HG03095 (cell line): ENCODE measurements around the gene GAS2L3.
"Not testable (repeated sequence)": the region's sequence is repeated elsewhere in the genome, so short reads cannot be mapped to it uniquely, and the experiment has no call there.

Experiments used
- ATAC-seq: cut with Tn5 transposase; IDR thresholded peaks from one replicate; pipeline ENCODE4 v1.9.1; 2021; ENCODE audit warnings: moderate library complexity; ENCODE audit not compliant: unreplicated experiment

Gene GAS2L3

GRCh38 chr12:100574187-100575074, 947 bp downstream of the GAS2L3 start:
- no peak for ATAC-seq

- no peak for ATAC-seq
Observed at GRCh38 chr12:100576331-100577036, 3.0 kb downstream of the GAS2L3 start.

DNA sequence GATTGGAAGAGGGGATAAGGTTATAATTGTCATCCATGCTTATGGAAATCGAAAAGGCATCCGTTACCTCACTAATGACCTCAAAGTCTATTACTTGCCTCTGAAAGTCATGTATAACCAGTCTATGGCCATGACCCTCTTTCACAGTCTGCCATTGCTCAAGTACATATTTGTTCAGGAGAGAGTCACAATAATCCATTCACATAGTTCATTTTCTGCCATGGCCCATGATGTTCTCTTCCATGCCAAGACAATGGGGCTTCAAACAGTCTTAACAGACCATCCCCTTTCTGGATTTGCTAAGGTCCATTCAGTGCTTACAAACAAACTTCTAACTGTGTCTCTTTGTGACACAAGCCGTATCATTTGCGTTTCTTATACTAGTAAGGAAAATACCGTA, 5.4 kb downstream of the GAS2L3 start:
- no peak for ATAC-seq

DNA sequence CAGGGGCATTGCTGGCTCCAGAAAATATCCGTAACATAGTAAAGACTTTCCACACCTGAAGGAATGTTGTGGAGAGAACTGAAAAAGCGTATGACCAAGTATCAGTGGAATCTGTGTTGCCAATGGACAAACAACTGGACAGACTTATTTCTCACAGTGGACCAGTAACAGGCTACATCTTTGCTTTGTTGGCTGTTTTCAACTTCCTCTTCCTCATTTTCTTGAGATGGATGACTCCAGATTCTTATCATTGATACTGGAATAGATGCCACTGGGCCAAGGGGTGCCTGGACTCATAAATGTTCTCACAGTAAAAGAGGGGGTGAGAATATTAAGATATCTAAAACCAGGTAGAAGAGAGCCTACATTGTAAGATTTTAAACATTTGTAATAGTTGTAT, 6.4 kb downstream of the GAS2L3 start:
- ATAC-seq = no peak

DNA sequence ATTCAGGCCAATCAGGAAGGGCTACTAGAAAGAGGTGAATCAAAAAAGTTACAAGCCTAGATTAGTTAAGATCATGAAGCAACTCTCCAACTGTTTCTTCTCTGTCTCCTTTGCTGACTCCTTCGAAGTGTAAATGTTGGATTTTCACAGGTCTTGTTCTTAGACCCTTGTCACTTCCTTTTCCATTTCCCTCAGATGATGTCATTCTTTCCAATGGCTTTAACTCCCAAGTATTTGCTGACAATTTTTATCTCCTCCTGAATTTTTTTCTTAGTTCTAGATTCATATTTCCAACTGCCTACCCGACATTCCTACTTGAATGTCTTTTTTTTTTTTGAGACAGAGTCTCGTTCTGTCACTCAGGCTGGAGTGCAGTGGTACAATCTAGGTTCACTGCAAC, 10.8 kb downstream of the GAS2L3 start:
- ATAC-seq = no peak

DNA sequence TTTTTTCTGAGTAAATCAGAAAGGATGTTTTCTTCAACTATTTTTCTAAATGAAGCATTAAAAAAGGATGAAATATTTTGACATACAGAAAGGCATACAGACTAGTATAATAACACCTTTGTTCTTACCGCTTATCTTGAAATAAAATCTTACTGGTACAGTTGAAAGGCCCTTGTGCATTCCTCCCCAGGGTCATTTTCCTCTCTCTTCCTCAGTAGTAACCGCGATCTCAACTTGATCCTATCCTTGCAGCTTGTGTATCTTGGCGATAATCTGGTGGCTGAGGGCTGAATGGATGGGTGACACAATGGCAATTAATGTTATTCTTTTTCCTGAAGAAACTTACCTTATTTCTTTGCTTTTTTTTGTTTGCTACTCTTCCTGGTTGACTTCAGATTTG, 18.5 kb downstream of the GAS2L3 start:
- no peak for ATAC-seq

DNA sequence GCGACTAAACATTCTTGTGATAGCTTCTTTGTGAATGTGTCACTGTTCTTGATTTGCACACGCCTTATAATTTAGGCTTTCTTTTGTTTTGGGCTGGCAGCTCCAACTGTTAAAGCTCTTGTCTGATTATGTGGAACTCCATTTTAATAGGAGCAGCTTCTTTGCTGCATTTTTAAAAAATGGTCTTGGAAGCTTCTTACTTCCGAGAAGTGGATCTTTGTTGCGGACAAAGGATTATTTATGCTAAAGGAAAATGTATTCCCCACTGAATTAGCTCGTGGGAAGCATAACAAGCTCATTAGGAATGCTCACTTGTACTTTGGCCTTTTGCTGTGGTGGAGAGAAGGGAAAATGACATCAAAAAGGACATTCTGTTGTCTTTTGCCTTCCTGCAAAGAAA, 20.0 kb downstream of the GAS2L3 start:
- ATAC-seq = no peak

DNA sequence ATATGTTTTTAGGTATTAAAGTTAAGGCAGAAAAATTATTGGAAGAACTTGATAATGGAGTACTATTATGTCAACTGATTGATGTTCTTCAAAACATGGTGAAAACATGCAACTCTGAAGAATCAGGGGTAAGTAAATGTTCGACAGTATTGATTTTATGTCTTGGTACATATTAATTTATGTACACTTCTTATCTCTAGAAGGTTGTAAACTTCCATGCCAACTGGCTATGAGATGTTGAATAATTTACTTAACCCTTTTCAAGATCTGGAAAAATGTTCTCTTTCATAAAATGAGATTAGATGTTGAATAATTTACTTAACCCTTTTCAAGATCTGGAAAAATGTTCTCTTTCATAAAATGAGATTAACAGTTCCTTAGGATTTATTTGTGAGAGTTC, 28.1 kb downstream of the GAS2L3 start:
- ATAC-seq = no peak

- ATAC-seq = not testable (repeated sequence)
Observed at GRCh38 chr12:100602997-100603396, 29.5 kb downstream of the GAS2L3 start.

- ATAC-seq = no peak
Observed at GRCh38 chr12:100608776-100609175, 35.3 kb downstream of the GAS2L3 start.

- no peak for ATAC-seq
Observed at GRCh38 chr12:100610666-100611430, 37.4 kb downstream of the GAS2L3 start.

DNA sequence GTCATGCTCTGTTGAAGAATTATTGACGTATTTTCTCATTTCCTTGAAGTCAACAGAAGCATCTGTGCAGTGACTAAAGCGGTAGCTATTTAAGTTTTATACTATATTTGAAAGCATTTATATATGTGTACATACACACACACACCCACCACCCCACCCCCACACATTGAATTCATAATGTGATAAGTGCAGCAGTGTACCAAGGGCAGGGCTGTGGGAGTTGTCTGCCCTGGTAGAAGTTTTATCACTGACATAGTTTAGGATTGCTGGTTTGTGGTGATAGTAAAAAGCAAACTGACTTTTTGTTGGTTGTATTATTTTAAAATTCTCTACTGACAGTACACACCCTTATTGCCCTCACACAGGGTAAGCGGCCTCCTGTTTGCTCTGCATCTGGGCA, 39.1 kb downstream of the GAS2L3 start:
- ATAC-seq = no peak

- no peak for ATAC-seq
Observed at GRCh38 chr12:100624571-100624970, 51.1 kb downstream of the GAS2L3 start.

DNA sequence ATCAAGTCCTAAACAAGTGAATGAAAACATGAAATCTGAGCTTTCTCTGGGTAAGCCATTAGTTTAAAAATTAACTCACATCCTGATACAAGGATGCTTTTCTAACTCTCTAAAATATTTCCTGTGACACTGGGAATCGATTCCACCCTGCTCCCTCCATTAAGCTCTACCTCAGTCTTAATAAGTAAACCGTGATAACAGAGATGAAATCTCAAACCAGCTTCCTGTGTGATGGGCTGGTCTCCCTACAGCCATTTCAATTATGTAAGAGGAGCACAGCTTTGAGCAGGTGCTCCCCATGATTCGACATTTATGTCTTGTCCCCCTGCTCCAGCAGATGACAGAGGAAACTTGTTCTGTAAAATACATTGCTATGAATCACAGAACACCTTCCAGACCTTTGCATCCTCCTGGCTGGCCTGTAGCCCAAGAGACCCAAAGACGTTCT, 59.0 kb downstream of the GAS2L3 start:
- ATAC-seq = no peak

GRCh38 chr12:100633082-100633785, 59.8 kb downstream of the GAS2L3 start:
- not testable (repeated sequence) for ATAC-seq

- no peak for ATAC-seq
Observed at GRCh38 chr12:100643246-100643645, 69.8 kb downstream of the GAS2L3 start.

DNA sequence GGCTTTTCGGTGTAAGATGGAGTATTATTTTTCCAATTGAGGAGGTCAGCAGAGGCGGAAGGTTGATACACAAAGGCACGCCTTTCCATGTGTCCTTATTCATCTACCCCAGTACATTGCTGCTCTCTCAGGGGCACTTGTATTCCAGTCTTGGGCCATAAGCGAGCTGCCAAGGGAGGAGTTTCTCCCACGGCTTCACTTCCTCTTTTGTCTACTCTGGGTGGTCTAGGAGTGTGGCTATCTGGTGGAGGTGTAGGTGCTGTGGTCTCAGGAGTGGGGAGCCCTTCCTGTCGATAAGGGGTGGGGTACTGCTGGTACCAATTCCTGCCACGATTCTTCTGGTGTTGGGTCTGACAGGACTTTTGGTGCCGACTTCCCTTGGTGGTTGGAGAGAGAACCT, 73.4 kb downstream of the GAS2L3 start:
- no peak for ATAC-seq

DNA sequence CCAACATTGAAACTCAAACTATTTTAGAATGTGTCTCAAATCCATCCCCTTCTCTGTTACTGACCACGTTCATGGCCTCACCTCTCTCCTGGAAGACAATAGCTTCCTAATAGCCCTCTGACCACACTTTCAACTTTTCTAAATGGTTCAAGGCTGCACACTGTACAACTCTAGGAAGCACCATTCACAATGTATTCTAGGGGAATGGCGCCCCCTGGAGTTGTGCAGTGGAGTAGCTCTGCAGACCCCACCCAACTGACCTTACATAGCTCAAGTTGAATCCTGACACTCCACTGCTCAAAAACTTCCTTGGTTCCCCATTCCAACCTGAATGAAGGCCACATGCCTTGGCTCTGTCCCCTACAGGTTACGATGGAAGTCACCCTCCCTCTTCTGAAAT, 77.6 kb downstream of the GAS2L3 start:
- no peak for ATAC-seq

DNA sequence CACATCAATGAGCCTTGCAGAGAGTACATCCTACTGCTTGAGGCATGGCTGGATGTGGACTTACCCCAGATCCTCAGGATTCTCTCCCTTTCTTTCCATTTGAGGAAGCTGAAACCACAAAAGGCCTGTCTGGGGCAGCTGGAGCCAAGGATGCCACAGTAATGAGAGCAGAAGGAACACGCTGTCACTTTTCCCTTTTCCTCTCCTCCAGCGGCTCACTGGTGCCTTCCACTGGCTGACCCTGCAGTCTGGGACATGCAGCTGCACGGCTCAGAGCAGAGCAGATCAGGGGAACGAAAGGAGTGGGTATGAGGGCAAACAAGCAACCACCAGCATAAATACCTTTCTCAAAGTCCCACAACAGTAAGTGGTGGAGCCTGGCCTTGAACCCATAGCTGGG, 78.2 kb downstream of the GAS2L3 start:
- no peak for ATAC-seq

- no peak for ATAC-seq
Observed at GRCh38 chr12:100652488-100652887, 79.0 kb downstream of the GAS2L3 start.

DNA sequence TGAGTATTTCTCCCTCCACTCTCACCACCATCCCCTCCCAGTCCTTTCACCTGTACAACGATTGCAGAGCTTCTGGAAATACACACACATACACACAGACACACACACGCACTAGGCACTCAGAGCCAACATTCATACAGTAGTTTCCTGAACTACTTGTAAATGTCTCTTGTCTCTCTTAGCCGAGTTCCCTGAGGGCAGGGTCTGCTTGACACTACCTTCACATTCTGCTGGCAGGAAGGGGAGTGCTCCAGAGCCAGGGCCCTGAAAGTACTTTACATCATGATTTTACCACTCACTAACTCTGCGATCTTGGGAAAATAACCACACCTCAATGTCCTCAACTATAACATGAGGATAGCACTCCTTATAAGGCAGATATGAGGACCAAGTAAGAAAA, 82.7 kb downstream of the GAS2L3 start:
- ATAC-seq = no peak
